B cell (primary cell): Measurements from ENCODE around the gene CMTM8. TPM values are rescaled to one million over a fixed set of nuclear protein-coding genes. Genes with fewer than 3 reads are reported as not detected.
A peak's percentile ranks its signal among the peaks of the same experiment; 100 is the strongest.

Source experiments
- ATAC-seq: fragments of 200-7000 bp; cut with Tn5 transposase; one replicate; pipeline ENCODE4 v1.10.0; 2021; ENCODE audit warnings: low read depth, mild to moderate bottlenecking, moderate number of reproducible peaks, moderate library complexity
- CTCF ChIA-PET: fragments of 350-600 bp; sonication (Branson Sonifier 250); formaldehyde crosslinking; loops from one replicate; lab custom pipeline; 2021; ENCODE audit warnings: antibody characterized with exemption, inconsistent platforms; lab: Charles Lee
- POLR2A ChIA-PET: fragments of 350-600 bp; sonication (Branson Sonifier 250); formaldehyde crosslinking; loops from one replicate; lab custom pipeline; 2021; ENCODE audit warnings: antibody characterized with exemption; lab: Charles Lee
- DNase-seq: peaks from one replicate; pipeline ENCODE4 v3.0.0; 2013
- H2AFZ ChIP-seq: 2 replicates; pipeline ENCODE4 v1.6.1; 2012; ENCODE audit warnings: mild to moderate bottlenecking, low read depth, low read length; ENCODE audit not compliant: insufficient read depth, poor library complexity, severe bottlenecking
- H3K27ac ChIP-seq, 2 donors: 1 replicate in 1 of 2; 2 replicates in 1 of 2; pipeline ENCODE4 v1.5.1; 2012 to 2013; ENCODE audit warnings: low read length in 2 of 2, mild to moderate bottlenecking in 2 of 2, moderate library complexity in 1 of 2
- H3K27me3 ChIP-seq, 4 experiments: fragments of 200-600 bp in 1 of 4; sonication (generic) in 1 of 4; replicated peaks in 1 of 4; 1 replicate in 2 of 4; 2 replicates in 2 of 4; pipeline versions ENCODE4 v1.6.1 to v1.7.0; 2013 to 2016; ENCODE audit warnings: low read length in 3 of 4, mild to moderate bottlenecking in 2 of 4, mixed read lengths in 1 of 4, moderate library complexity in 1 of 4; ENCODE audit not compliant: insufficient read depth in 4 of 4, control insufficient read depth in 3 of 4; ENCODE audit errors: control extremely low read depth in 1 of 4
- H3K36me3 ChIP-seq, 2 experiments: replicated peaks in 1 of 2; 1 replicate in 1 of 2; 2 replicates in 1 of 2; pipeline versions ENCODE4 v1.6.1 to v1.7.1; 2013; ENCODE audit warnings: low read length in 1 of 2; ENCODE audit not compliant: insufficient read depth in 2 of 2, control insufficient read depth in 1 of 2; ENCODE audit errors: control extremely low read depth in 1 of 2, extremely low read depth in 1 of 2
- H3K4me1 ChIP-seq, 2 donors: fragments of 200-600 bp in 1 of 2; sonication (generic) in 1 of 2; 1 replicate in 1 of 2; 2 replicates in 1 of 2; pipeline versions ENCODE4 v1.5.1 to v1.6.1; 2013 to 2017; ENCODE audit warnings: low read length in 2 of 2; ENCODE audit not compliant: control insufficient read depth in 2 of 2, insufficient read depth in 2 of 2
- H3K4me2 ChIP-seq: replicated peaks from 2 replicates; pipeline ENCODE3; 2012; ENCODE audit warnings: mild to moderate bottlenecking, low read depth, low read length; ENCODE audit not compliant: poor library complexity, severe bottlenecking
- H3K4me3 ChIP-seq, 5 experiments: fragments of 200-600 bp in 1 of 5; sonication (generic) in 1 of 5; 1 replicate in 3 of 5; 2 replicates in 2 of 5; pipeline versions ENCODE4 v1.5.1 to v1.7.0; 2011 to 2016; ENCODE audit warnings: low read length in 4 of 5, mild to moderate bottlenecking in 4 of 5, low read depth in 2 of 5, control low read depth in 1 of 5, moderate library complexity in 1 of 5; ENCODE audit not compliant: insufficient read depth in 1 of 5; ENCODE audit errors: control extremely low read depth in 1 of 5, extremely low read depth in 1 of 5
- H3K79me2 ChIP-seq: fragments of 200-600 bp; sonication (generic); one replicate; pipeline ENCODE4 v1.6.0; 2016; ENCODE audit warnings: low read length; ENCODE audit not compliant: control insufficient read depth, insufficient read depth
- H3K9ac ChIP-seq: fragments of 200-600 bp; sonication (generic); 2 replicates; pipeline ENCODE4 v1.6.1; 2017; ENCODE audit warnings: mild to moderate bottlenecking, low read length, moderate library complexity
- H3K9me3 ChIP-seq, 3 donors: one replicate each; pipeline versions ENCODE4 v1.6.1 to v1.7.1; 2013; ENCODE audit warnings: low read length in 2 of 3; ENCODE audit not compliant: control insufficient read depth in 2 of 3, insufficient read depth in 1 of 3; ENCODE audit errors: control extremely low read depth in 1 of 3
- H4K20me1 ChIP-seq: 2 replicates; pipeline ENCODE4 v1.6.0; 2012; ENCODE audit warnings: mild to moderate bottlenecking, low read length; ENCODE audit not compliant: insufficient read depth, control insufficient read depth, poor library complexity, severe bottlenecking
- H3K27ac Mint-ChIP-seq: one replicate; pipeline ENCODE4 v1.8.0; 2021; ENCODE audit warnings: mixed read lengths
- H3K27me3 Mint-ChIP-seq: one replicate; pipeline ENCODE4 v1.8.0; 2021; ENCODE audit warnings: mixed read lengths
- H3K4me1 Mint-ChIP-seq: one replicate; pipeline ENCODE4 v1.8.0; 2021; ENCODE audit warnings: mixed read lengths
- H3K4me3 Mint-ChIP-seq: one replicate; pipeline ENCODE4 v1.8.0; 2021; ENCODE audit warnings: mixed read lengths
- H3K9me3 Mint-ChIP-seq: one replicate; pipeline ENCODE4 v1.8.0; 2022; ENCODE audit warnings: mixed read lengths; ENCODE audit not compliant: insufficient read depth
- EZH2 ChIP-seq: IDR thresholded peaks from 2 replicates; pipeline ENCODE4 v1.6.1; 2012; ENCODE audit warnings: borderline replicate concordance, low read depth, mild to moderate bottlenecking, moderate library complexity, low read length; ENCODE audit not compliant: insufficient read depth, poor library complexity, severe bottlenecking
- WGBS: methylation state at CpG from one replicate; pipeline ENCODE4 v1.1.5; 2013; ENCODE audit warnings: missing lambda C conversion rate; ENCODE audit not compliant: insufficient coverage; 5-methylcytosine and 5-hydroxymethylcytosine counted together
- intact Hi-C: fragments of 100-400 bp; cut with micrococcal nuclease; formaldehyde crosslinking; loops from one replicate; pipeline ENCODE4 v1.10.0; 2022
- polyA plus RNA-seq: library from polyadenylated mRNA; depleted of rRNA; stranded (reverse); fragments of >200 nt; gene quantifications from 2 replicates; pipeline ENCODE4 v1.2.3, GENCODE V29; 2012
- total RNA-seq, 2 donors: library from RNA; stranded (reverse); fragments of 120-200 nt in 1 of 2; gene quantifications; 1 replicate in 1 of 2; 2 replicates in 1 of 2; pipeline versions ENCODE4 v1.2.3 to v1.2.4, GENCODE V29; 2013 to 2022
- TF ChIP-seq, protein P1 (sequence below): fragments of 200-600 bp; IDR thresholded peaks from one replicate; pipeline ENCODE4 v1.8.0; 2022; ENCODE audit warnings: antibody characterized with exemption, mild to moderate bottlenecking

CMTM8 gene
- total and polyA plus RNA-seq, 2 donors (not counting 1 experiment from before 2014, with no cell fraction given): 0.25 to 0.28 TPM

DNA sequence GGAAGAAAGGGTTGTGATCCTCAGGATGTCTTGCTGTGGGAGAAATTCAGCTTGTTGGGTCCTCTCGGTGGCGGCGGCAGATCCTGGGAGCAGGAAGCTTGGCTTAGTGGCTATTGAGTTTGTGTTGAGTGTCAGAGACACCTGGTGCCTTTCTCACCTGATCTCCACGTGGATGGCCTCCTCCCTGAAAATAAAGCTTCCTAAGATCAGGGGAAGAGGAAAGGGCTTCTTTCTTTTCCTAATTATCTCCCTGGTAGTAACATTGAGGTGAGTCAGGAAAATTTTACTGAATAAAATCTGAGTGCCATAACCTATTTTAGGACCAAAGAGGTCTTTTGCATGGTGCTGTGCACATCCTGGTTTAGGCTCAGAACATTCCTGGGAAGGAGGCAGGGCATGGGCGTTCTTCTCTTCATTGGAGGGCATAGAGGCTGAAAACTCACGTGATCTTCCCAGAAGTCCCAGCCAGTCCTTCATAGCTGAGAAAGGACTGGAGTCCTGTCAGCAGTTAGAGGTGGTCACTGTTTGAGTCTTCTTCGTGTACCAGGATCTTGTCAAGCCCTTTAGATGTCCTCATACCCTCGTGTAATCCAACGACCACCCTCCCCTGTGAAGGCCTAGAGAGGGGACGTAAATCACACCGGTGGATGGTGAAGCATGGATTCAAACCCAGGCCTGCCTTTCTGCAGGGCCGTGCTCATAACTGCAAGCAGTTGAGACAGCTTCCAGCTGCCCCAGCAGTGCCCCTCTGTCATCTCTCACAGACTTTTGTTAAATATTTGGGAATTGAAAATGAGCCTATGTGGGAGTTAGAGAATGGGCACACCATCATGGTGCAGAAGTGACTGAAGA, 1.1 kb downstream of the CMTM8 start:
- WGBS: 37% methylated on average over 8 of the region's 12 CpGs
- CTCF ChIA-PET: interaction anchor here (0.9 to 3.1 kb wide), 7 partner anchors 9 to 163 kb away, joined by 3 to 11 read pairs (median 3); no protein-coding TSS in a partner anchor

More for the DNA sequence above, 1.1 kb downstream of the CMTM8 start:
- H3K27ac Mint-ChIP-seq: no peak overlapping the region
- TF ChIP-seq EZH2: no peak
- TF ChIP-seq, protein P1, sequence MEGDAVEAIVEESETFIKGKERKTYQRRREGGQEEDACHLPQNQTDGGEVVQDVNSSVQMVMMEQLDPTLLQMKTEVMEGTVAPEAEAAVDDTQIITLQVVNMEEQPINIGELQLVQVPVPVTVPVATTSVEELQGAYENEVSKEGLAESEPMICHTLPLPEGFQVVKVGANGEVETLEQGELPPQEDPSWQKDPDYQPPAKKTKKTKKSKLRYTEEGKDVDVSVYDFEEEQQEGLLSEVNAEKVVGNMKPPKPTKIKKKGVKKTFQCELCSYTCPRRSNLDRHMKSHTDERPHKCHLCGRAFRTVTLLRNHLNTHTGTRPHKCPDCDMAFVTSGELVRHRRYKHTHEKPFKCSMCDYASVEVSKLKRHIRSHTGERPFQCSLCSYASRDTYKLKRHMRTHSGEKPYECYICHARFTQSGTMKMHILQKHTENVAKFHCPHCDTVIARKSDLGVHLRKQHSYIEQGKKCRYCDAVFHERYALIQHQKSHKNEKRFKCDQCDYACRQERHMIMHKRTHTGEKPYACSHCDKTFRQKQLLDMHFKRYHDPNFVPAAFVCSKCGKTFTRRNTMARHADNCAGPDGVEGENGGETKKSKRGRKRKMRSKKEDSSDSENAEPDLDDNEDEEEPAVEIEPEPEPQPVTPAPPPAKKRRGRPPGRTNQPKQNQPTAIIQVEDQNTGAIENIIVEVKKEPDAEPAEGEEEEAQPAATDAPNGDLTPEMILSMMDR: no peak
- H3K27me3 Mint-ChIP-seq: peaks cover 56% of the 10 kb centered on the region
- peak overlapping the region; percentile 0 to 63 (median 57) for H3K4me3 ChIP-seq
- H3K27me3 ChIP-seq: peaks cover 0 to 28% (median 12%) of the 10 kb centered on the region in 4 experiments
- peak overlapping the region; percentile 81 for H3K4me2 ChIP-seq
- no peaks in the 10 kb centered on the region for H4K20me1 ChIP-seq
- peak overlapping the region; percentile 65 for H3K9ac ChIP-seq
- H3K27ac ChIP-seq: no peak overlapping the region
- no peaks in the 10 kb centered on the region for H3K9me3 Mint-ChIP-seq
- peak overlapping the region; percentile 76 for H2AFZ ChIP-seq
- peak; percentile 7 for ATAC-seq
- no peaks in the 10 kb centered on the region for H3K79me2 ChIP-seq
- H3K9me3 ChIP-seq: no peaks in the 10 kb centered on the region
- peaks cover 24% of the 10 kb centered on the region for H3K4me1 Mint-ChIP-seq
- no peaks in the 10 kb centered on the region for H3K36me3 ChIP-seq
- H3K4me1 ChIP-seq: peaks cover 17 to 22% of the 10 kb centered on the region in 2 donors
- DNase-seq: no peak
- POLR2A ChIA-PET: interaction anchor here (0.7 kb wide), 1 partner anchor 59 kb away, joined by 3 read pairs; no protein-coding TSS in a partner anchor
- intact Hi-C loops: loop anchor here (5.0 kb wide), 2 partner anchors 48 to 62 kb away; no protein-coding TSS in a partner anchor
- H3K4me3 Mint-ChIP-seq: peak overlapping the region; percentile 86
